ENCODE measurements around the gene PDPN.

The PDPN gene

GRCh38 chr1:13619909-13620308 lies 36.3 kb downstream of the PDPN start:
- no peak for DNase-seq

- no peak for DNase-seq
Measured at GRCh38 chr1:13620825-13621224, 37.2 kb downstream of the PDPN start.

GRCh38 chr1:13622446-13622845 lies 38.8 kb downstream of the PDPN start:
- no peak for DNase-seq

- DNase-seq: no peak
Measured at GRCh38 chr1:13623021-13623637, 39.5 kb downstream of the PDPN start.

- no peak for DNase-seq
Measured at GRCh38 chr1:13624526-13624925, 40.9 kb downstream of the PDPN start.

GRCh38 chr1:13627127-13627526 lies 43.5 kb downstream of the PDPN start:
- DNase-seq: no peak

GRCh38 chr1:13628218-13628617 lies 44.6 kb downstream of the PDPN start:
- no peak for DNase-seq

GRCh38 chr1:13628711-13629110 lies 45.1 kb downstream of the PDPN start:
- DNase-seq: no peak

GRCh38 chr1:13642306-13643004 lies 58.8 kb downstream of the PDPN start:
- DNase-seq: no peak

- DNase-seq: no peak
Measured at GRCh38 chr1:13643017-13643416, 59.4 kb downstream of the PDPN start.

- DNase-seq: no peak
Measured at GRCh38 chr1:13646521-13646920, 62.9 kb downstream of the PDPN start.

GRCh38 chr1:13651279-13651678 lies 67.6 kb downstream of the PDPN start:
- DNase-seq: no peak

- DNase-seq: no peak
Measured at GRCh38 chr1:13652238-13652637, 68.6 kb downstream of the PDPN start.

GRCh38 chr1:13661539-13661938 lies 77.9 kb downstream of the PDPN start:
- no peak for DNase-seq

- DNase-seq: no peak
Measured at GRCh38 chr1:13662493-13662892, 78.9 kb downstream of the PDPN start.

GRCh38 chr1:13663969-13664368 lies 80.3 kb downstream of the PDPN start:
- DNase-seq: no peak

- DNase-seq: no peak
Measured at GRCh38 chr1:13664451-13664850, 80.8 kb downstream of the PDPN start.

GRCh38 chr1:13666317-13666716 lies 82.7 kb downstream of the PDPN start:
- no peak for DNase-seq
